Stomach (tissue), 9 donors: ENCODE data around the gene GOLGA1. TPM values are rescaled to one million over a fixed set of nuclear protein-coding genes. Genes with fewer than 3 reads are reported as not detected.

Experiments used
- DNase-seq, 2 donors: peaks; one replicate each; pipeline versions ENCODE4 v3.0.0 to v3.0.0-alpha.2; 2013 to 2019
- H3K27ac ChIP-seq, 5 donors: fragments of 200-600 bp in 4 of 5; sonication (generic) in 4 of 5; one replicate each; pipeline ENCODE4 v1.5.1; 2013 to 2019; ENCODE audit warnings: mild to moderate bottlenecking in 1 of 5, moderate library complexity in 1 of 5
- H3K27me3 ChIP-seq, 3 donors: fragments of 200-600 bp; sonication (generic); one replicate each; pipeline ENCODE4 v1.5.1; 2017 to 2019; ENCODE audit warnings: mixed run types in 1 of 3
- H3K36me3 ChIP-seq, 4 donors: fragments of 200-600 bp; sonication (generic); 1 replicate in 3 of 4; 2 replicates in 1 of 4; pipeline ENCODE4 v1.5.1; 2016 to 2019
- H3K4me1 ChIP-seq, 4 donors: fragments of 200-600 bp; sonication (generic); one replicate each; pipeline ENCODE4 v1.5.1; 2016 to 2019
- H3K4me3 ChIP-seq, 4 donors: fragments of 200-600 bp; sonication (generic) in 3 of 4; one replicate each; pipeline ENCODE4 v1.5.1; 2016 to 2019; ENCODE audit warnings: mild to moderate bottlenecking in 1 of 4
- H3K9me3 ChIP-seq, 4 donors: fragments of 200-600 bp; sonication (generic); one replicate each; pipeline ENCODE4 v1.5.1; 2016 to 2019
- CTCF ChIP-seq, 7 experiments: fragments of 450-650 bp in 4 of 7; fragments of 200-600 bp in 3 of 7; sonication (generic) in 3 of 7; IDR thresholded peaks; one replicate each; pipeline ENCODE4 v1.5.1; 2016 to 2019; ENCODE audit warnings: antibody characterized with exemption in 7 of 7, control low read depth in 2 of 7, mild to moderate bottlenecking in 1 of 7
- EP300 ChIP-seq: sonication (generic); formaldehyde crosslinking; IDR thresholded peaks from one replicate; pipeline ENCODE4 v1.6.1; 2017; ENCODE audit warnings: antibody characterized with exemption
- POLR2A ChIP-seq, 4 donors: fragments of 450-650 bp; IDR thresholded peaks; one replicate each; pipeline ENCODE4 v1.6.1; 2016; ENCODE audit warnings: antibody characterized with exemption in 4 of 4, control low read depth in 2 of 4, mild to moderate bottlenecking in 1 of 4, moderate library complexity in 1 of 4
- POLR2AphosphoS5 ChIP-seq, 3 donors: sonication (generic); formaldehyde crosslinking; IDR thresholded peaks; one replicate each; pipeline ENCODE4 v1.6.1; 2016; ENCODE audit warnings: antibody characterized with exemption in 3 of 3
- WGBS, 5 donors: extraction: QIAGEN DNeasy Blood & Tissue Kit in 3 of 5; methylation state at CpG; one replicate each; pipeline versions ENCODE4 v1.1.5 to v1.1.7; 2013 to 2018; 5-methylcytosine and 5-hydroxymethylcytosine counted together
- intact Hi-C: fragments of 100-400 bp; cut with DNase I; formaldehyde crosslinking; loops from one replicate; pipeline ENCODE4 v1.15.1; 2023; ENCODE audit warnings: low total_unique reads
- polyA plus RNA-seq, 3 donors: library from polyadenylated mRNA; stranded (reverse); fragments of 200-250 nt; gene quantifications; one replicate each; pipeline ENCODE4 v1.2.3, GENCODE V29; 2013
- total RNA-seq, 5 donors: library from RNA; depleted of rRNA; stranded (reverse); fragments of >200 nt; gene quantifications; one replicate each; pipeline versions ENCODE4 v1.1.0 to v1.2.3, GENCODE V29; 2014 to 2016
- donor health status: healthy with polysubstance abuse.
- donor health status: Bipolar disorder and iron deficiency.
- donor health status: healthy.

Gene GOLGA1
- total and polyA plus RNA-seq, 8 donors, result 4.1 to 88.4 (median 18.1) TPM

DNA sequence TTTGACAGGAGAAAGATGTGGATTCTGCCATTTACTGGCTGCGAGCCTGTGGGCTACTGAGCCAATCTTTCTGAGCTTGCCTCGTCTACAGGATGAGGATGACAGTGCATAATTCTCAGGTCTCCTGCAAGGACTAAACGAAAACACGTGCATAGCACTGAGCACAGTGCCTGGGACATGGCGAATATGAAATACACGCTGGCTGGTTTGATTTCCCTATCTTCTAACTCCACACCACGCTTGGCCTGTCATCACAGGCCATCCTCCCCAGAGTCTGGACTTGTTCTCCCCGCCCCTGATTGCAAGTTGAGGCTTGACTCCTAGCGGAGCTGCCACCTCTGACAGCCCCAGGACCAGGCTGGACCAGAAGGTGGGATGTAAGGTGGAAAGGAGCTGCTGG lies 41.0 kb downstream of the GOLGA1 start:
- WGBS, 5 donors, result 90 to 96% (median 92%) methylated on average over 9 of the region's 9 CpGs
- TF ChIP-seq EP300 (no peak), POLR2AphosphoS5 (IDR thresholded peaks at IDR 0.05) (no peak), POLR2A (IDR thresholded peaks at IDR 0.05) (no peak), CTCF (IDR thresholded peaks at IDR 0.05) (no peak)
- H3K27ac ChIP-seq, result no peak overlapping the region
- H3K4me3 ChIP-seq, result no peak overlapping the region
- intact Hi-C loops, result no loop called here
- peaks cover 30 to 85% (median 79%) of the 10 kb centered on the region in 4 donors for H3K36me3 ChIP-seq
- DNase-seq, result no peak
- no peaks in the 10 kb centered on the region for H3K9me3 ChIP-seq
- no peaks in the 10 kb centered on the region for H3K4me1 ChIP-seq
- H3K27me3 ChIP-seq, result no peaks in the 10 kb centered on the region

DNA sequence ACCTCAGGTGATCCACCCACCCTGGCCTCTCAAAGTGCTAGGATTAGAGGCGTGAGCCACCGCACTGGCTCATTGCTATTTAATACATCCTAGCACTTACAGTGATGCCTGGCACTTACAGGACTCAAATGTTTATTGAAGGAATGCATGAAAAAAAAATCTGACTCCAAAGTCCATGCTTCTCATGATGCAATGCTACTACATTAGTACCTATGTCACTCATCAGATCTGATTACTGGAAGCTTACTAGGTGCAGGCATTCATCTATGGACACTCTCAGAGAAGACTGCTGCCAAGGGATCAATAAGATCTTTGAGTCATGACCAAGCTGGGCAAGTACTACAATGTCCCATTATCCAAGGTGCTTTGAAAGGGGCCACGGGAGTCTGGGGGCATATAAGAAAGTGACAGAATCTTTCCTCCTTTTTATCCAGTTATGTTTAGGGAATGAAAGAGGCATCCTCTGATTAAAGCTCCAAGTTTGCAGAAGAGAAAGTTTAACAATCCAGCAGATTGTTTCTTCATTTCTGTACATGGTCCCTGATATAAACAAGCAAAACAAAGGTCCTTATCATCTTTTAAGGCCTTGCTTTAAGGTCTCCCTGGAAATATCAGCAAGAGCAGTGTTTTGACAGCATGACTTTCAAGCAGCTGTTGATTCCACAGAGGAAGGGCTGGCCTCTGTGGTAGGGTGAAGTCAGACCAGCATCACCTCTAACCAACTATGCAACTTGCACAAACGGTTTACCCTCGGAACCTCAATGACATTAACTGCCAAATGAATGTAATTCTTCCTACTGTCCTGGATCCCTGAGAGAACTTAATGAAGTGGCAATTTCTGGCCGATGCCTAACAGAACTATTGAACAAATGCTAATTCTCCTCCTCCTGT lies 43.1 kb downstream of the GOLGA1 start:
- Histone ChIP-seq H3K27ac (no peak overlapping the region), H3K36me3 (peaks cover 42 to 85% (median 82%) of the 10 kb centered on the region in 4 donors), H3K4me1 (no peaks in the 10 kb centered on the region), H3K4me3 (no peak overlapping the region), H3K27me3 (no peaks in the 10 kb centered on the region), H3K9me3 (no peaks in the 10 kb centered on the region)
- intact Hi-C loops, result no loop called here
- TF ChIP-seq POLR2A (IDR thresholded peaks at IDR 0.05) (no peak), CTCF (IDR thresholded peaks at IDR 0.05) (no peak), EP300 (no peak), POLR2AphosphoS5 (IDR thresholded peaks at IDR 0.05) (no peak)
- 86 to 90% (median 88%) methylated on average over 6 of the region's 6 CpGs for WGBS, 5 donors
- peak in 1 of 2 donors; percentile 27 for DNase-seq

DNA sequence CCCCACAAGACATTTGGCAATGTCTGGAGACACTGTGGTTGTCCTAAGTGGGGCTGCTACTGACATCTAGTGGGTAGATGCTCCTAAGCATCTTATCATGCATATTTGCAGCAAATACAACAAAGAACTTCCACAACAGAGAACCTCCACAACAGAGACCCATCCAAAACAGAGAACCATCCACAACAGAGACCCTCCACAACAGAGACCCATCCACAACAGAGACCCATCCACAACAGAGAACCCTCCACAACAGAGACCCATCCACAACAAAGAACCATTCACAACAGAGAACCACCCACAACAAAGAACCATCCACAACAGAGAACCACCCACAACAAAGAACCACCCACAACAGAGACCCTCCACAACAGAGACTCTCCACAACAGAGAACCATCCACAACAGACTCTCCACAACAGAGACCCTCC lies 46.1 kb downstream of the GOLGA1 start:
- Histone ChIP-seq H3K27ac (no peak overlapping the region), H3K9me3 (no peaks in the 10 kb centered on the region), H3K4me3 (no peak overlapping the region), H3K36me3 (peaks cover 57 to 96% (median 93%) of the 10 kb centered on the region in 4 donors), H3K27me3 (no peaks in the 10 kb centered on the region), H3K4me1 (no peaks in the 10 kb centered on the region)
- intact Hi-C loops, result no loop called here
- no peak for TF ChIP-seq POLR2AphosphoS5 (IDR thresholded peaks at IDR 0.05)
- TF ChIP-seq CTCF (IDR thresholded peaks at IDR 0.05), result peak in 1 of 7 experiments; percentile 6
- TF ChIP-seq EP300, result no peak
- peak in 1 of 2 donors; percentile 59 for DNase-seq

- intact Hi-C loops, result no loop called here
- TF ChIP-seq POLR2A (IDR thresholded peaks at IDR 0.05) (no peak), CTCF (IDR thresholded peaks at IDR 0.05) (no peak), EP300 (no peak), POLR2AphosphoS5 (IDR thresholded peaks at IDR 0.05) (no peak)
Observed at GRCh38 chr9:124894035-124894740, 46.7 kb downstream of the GOLGA1 start.

More at GRCh38 chr9:124894035-124894740, 46.7 kb downstream of the GOLGA1 start:
- H3K27ac ChIP-seq, result no peak overlapping the region
- H3K4me3 ChIP-seq, result no peak overlapping the region
- DNase-seq, result no peak
- H3K9me3 ChIP-seq, result no peaks in the 10 kb centered on the region
- H3K36me3 ChIP-seq, result peaks cover 58 to 96% (median 93%) of the 10 kb centered on the region in 4 donors
- H3K4me1 ChIP-seq, result no peaks in the 10 kb centered on the region
- H3K27me3 ChIP-seq, result no peaks in the 10 kb centered on the region
- WGBS, 5 donors, result 78 to 88% (median 84%) methylated on average over 9 of the region's 9 CpGs
